Bone marrow (tissue), 2 donors: ENCODE data around the gene HCST.
A peak's percentile ranks its signal among the peaks of the same experiment; 100 is the strongest.
"Not testable (repeated sequence)": the region's sequence is repeated elsewhere in the genome, so short reads cannot be mapped to it uniquely, and the experiment has no call there.

Source experiments
- DNase-seq, 2 donors: peaks; one replicate each; lab custom pipeline; 2025; lab: John Stamatoyannopoulos, UW

Gene HCST

GRCh38 chr19:35904311-35905068, 2.2 kb downstream of the HCST start:
- DNase-seq, result peak in 1 of 2 donors; percentile 72

- no peak for DNase-seq
Measured at GRCh38 chr19:35905178-35905727, 2.9 kb downstream of the HCST start.

- DNase-seq, result no peak
Measured at GRCh38 chr19:35907377-35907745, 5.0 kb downstream of the HCST start.

GRCh38 chr19:35908010-35908441, 5.7 kb downstream of the HCST start, which contains the start of gene TYROBP:
Gene TYROBP (minus strand): TSS chr19:35908295. CDS start chr19:35908228, 67 bp downstream.
- peak in 1 of 2 donors; percentile 21 for DNase-seq

- peak; percentile 73 to 99 for DNase-seq
Measured at GRCh38 chr19:35908973-35909683, 6.8 kb downstream of the HCST start.

- DNase-seq, result no peak
Measured at GRCh38 chr19:35909684-35910035, 7.3 kb downstream of the HCST start.

- DNase-seq, result not testable (repeated sequence)
Measured at GRCh38 chr19:35910355-35910754, 8.0 kb downstream of the HCST start.

- no peak for DNase-seq
Measured at GRCh38 chr19:35911173-35911572, 8.8 kb downstream of the HCST start.

- no peak for DNase-seq
Measured at GRCh38 chr19:35911790-35912189, 9.5 kb downstream of the HCST start.

- DNase-seq, result peak in 1 of 2 donors; percentile 43
Measured at GRCh38 chr19:35913589-35913988, 11.3 kb downstream of the HCST start.

- no peak for DNase-seq
Measured at GRCh38 chr19:35915443-35915842, 13.1 kb downstream of the HCST start.

- no peak for DNase-seq
Measured at GRCh38 chr19:35919306-35919705, 17.0 kb downstream of the HCST start.

- DNase-seq, result no peak
Measured at GRCh38 chr19:35921012-35921411, 18.7 kb downstream of the HCST start.

- no peak for DNase-seq
Measured at GRCh38 chr19:35925501-35925900, 23.2 kb downstream of the HCST start.

GRCh38 chr19:35928507-35928906, 26.2 kb downstream of the HCST start:
- DNase-seq, result no peak

GRCh38 chr19:35929876-35930275, 27.5 kb downstream of the HCST start:
- DNase-seq, result peak in 1 of 2 donors; percentile 14

GRCh38 chr19:35931161-35931873, 29.0 kb downstream of the HCST start:
- peak; percentile 87 to 99 for DNase-seq

GRCh38 chr19:35931874-35932202, 29.5 kb downstream of the HCST start:
- no peak for DNase-seq

GRCh38 chr19:35932291-35932936, 30.1 kb downstream of the HCST start:
- no peak for DNase-seq

- DNase-seq, result no peak
Measured at GRCh38 chr19:35935911-35936737, 33.8 kb downstream of the HCST start, which contains the start of gene LRFN3. Gene LRFN3 (plus strand): TSS chr19:35936374. CDS start chr19:35939426, 3,052 bp downstream.

- DNase-seq, result no peak
Measured at GRCh38 chr19:35936738-35937268, 34.5 kb downstream of the HCST start.
